Measurements from ENCODE around the gene KCNF1. TPM values are rescaled to one million over a fixed set of nuclear protein-coding genes. Genes with fewer than 3 reads are reported as not detected.

The KCNF1 gene
- total RNA-seq, 2 experiments from 2014 or later: not detected

DNA sequence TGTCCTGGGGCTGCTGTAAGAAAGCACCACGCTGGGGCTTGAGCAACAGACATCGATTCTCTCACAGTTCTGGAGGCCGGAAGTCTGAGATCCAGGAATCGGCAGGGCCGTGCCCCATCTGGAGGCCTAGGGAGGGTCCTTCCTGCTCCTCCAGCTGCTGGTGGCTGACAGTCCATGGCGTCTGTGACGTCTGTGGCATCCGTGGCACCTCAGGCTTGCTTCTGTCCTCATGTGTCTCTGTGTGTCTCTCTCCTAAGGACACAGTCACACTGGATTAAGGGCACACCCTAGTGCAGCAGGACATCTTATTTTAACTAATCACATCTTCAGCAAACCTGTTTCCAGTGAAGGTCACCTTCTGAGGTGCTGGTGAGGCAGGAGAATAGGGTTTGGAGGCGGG is 32.6 kb upstream of the KCNF1 start:
- H3K4me3 ChIP-seq (ENCODE audit: low read depth, low read length, poor library complexity, severe bottlenecking): no peak overlapping the region
- intact Hi-C loops (cut with micrococcal nuclease; ENCODE audit: unreplicated experiment): no loop called here
- TF ChIP-seq, protein P1, sequence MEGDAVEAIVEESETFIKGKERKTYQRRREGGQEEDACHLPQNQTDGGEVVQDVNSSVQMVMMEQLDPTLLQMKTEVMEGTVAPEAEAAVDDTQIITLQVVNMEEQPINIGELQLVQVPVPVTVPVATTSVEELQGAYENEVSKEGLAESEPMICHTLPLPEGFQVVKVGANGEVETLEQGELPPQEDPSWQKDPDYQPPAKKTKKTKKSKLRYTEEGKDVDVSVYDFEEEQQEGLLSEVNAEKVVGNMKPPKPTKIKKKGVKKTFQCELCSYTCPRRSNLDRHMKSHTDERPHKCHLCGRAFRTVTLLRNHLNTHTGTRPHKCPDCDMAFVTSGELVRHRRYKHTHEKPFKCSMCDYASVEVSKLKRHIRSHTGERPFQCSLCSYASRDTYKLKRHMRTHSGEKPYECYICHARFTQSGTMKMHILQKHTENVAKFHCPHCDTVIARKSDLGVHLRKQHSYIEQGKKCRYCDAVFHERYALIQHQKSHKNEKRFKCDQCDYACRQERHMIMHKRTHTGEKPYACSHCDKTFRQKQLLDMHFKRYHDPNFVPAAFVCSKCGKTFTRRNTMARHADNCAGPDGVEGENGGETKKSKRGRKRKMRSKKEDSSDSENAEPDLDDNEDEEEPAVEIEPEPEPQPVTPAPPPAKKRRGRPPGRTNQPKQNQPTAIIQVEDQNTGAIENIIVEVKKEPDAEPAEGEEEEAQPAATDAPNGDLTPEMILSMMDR (conservative IDR thresholded peaks at IDR 0.05; ENCODE audit: low read length): no peak
- TF ChIP-seq EZH2phosphoT487 (IDR thresholded peaks at IDR 0.05; ENCODE audit: borderline replicate concordance, low read depth, low read length): no peak
- POLR2A ChIA-PET: interaction anchor here (0.9 kb wide), 1 partner anchor 598 kb away, joined by 3 read pairs; no protein-coding TSS in a partner anchor
- H3K36me3 ChIP-seq (ENCODE audit: insufficient read depth, low read length): no peaks in the 10 kb centered on the region
- no peaks in the 10 kb centered on the region for H3K9me3 ChIP-seq (ENCODE audit: low read length)
- CTCF ChIA-PET (ENCODE audit: unreplicated experiment): no interaction called here
- no peak overlapping the region for H3K27ac ChIP-seq (ENCODE audit: low read depth, low read length, poor library complexity, severe bottlenecking)
- no peaks in the 10 kb centered on the region for H4K20me1 ChIP-seq (ENCODE audit: insufficient read depth, low read length)
- no peaks in the 10 kb centered on the region for H3K4me1 ChIP-seq (ENCODE audit: insufficient read depth, low read length, poor library complexity, severe bottlenecking)
- no peak for DNase-seq (ENCODE audit: low spot score)
- H3K4me2 ChIP-seq (ENCODE audit: low read length): no peak overlapping the region
- BruUV-seq (replicated peaks): no TSS peak
- no peaks in the 10 kb centered on the region for H3K9me2 ChIP-seq (ENCODE audit: insufficient read depth, low read length)
- no peaks in the 10 kb centered on the region for H3K79me2 ChIP-seq (ENCODE audit: insufficient read depth, low read depth, low read length)
- H2AFZ ChIP-seq (ENCODE audit: low read length): no peak overlapping the region

DNA sequence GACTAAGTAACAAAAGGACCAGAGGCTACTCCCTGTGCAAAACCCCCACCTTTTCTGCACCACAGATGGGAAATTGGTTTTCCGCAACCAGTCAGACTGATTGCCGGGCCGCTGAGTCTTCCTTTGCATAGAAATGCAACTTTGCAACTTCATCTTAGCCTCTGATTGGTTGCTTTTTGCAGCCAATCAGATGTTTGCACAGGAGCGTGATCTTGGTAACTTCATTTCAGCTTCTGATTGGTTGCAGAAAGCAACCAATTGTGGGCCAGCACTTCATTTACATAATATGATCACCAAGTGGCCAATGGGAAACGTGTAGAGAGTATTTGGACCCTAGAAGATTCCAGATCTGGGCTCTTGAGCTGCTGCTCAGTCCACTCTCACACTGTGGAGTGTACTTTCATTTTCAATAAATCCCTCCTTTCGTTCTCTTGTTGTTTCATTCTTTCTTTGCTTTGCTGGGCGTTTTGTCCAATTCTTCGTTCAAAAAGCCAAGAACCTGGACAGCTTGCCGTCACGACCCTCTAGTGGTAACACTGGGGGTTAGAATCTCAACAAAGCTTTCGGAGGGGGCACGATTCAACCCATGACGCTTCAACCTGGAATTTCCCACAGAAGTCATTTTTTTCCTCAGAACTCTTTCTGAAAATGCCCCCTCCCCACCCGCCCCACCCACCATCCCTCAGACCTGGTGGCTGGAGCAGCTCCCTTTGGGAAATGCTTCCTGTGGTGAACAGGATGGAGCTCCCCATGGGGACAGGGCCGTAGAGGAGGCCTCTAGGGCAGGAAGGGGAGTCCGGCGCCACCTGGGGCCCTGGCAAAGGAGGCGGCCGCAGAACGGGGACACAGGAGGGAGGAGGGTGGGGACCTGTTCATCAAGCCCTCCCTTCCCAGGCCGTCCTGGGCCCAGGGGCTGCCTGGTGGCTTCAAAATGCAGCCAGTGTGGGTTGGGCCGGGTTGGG is 31.8 kb upstream of the KCNF1 start:
- H4K20me1 ChIP-seq (ENCODE audit: insufficient read depth, low read length): no peaks in the 10 kb centered on the region
- H3K27ac ChIP-seq (ENCODE audit: low read depth, low read length, poor library complexity, severe bottlenecking): no peak overlapping the region
- no peak overlapping the region for H2AFZ ChIP-seq (ENCODE audit: low read length)
- POLR2A ChIA-PET: no interaction called here
- no peaks in the 10 kb centered on the region for H3K79me2 ChIP-seq (ENCODE audit: insufficient read depth, low read depth, low read length)
- H3K4me1 ChIP-seq (ENCODE audit: insufficient read depth, low read length, poor library complexity, severe bottlenecking): no peaks in the 10 kb centered on the region
- H3K9me3 ChIP-seq (ENCODE audit: low read length): no peaks in the 10 kb centered on the region
- no peak for DNase-seq (ENCODE audit: low spot score)
- TF ChIP-seq, protein P1 (conservative IDR thresholded peaks at IDR 0.05; ENCODE audit: low read length): no peak
- no peak for TF ChIP-seq EZH2phosphoT487 (IDR thresholded peaks at IDR 0.05; ENCODE audit: borderline replicate concordance, low read depth, low read length)
- no TSS peak for BruUV-seq (replicated peaks)
- CTCF ChIA-PET (ENCODE audit: unreplicated experiment): no interaction called here
- no peak overlapping the region for H3K4me2 ChIP-seq (ENCODE audit: low read length)
- no peaks in the 10 kb centered on the region for H3K36me3 ChIP-seq (ENCODE audit: insufficient read depth, low read length)
- intact Hi-C loops (cut with micrococcal nuclease; ENCODE audit: unreplicated experiment): no loop called here
- H3K4me3 ChIP-seq (ENCODE audit: low read depth, low read length, poor library complexity, severe bottlenecking): no peak overlapping the region
- H3K9me2 ChIP-seq (ENCODE audit: insufficient read depth, low read length): no peaks in the 10 kb centered on the region

Measured in OCI-LY7 (cell line).